K562 (cell line): ENCODE results near the gene MYBPHL.

Experiments used
- ATF1 ChIP-seq, 2 experiments: fragments of 450-650 bp in 1 of 2; IDR thresholded peaks; 2 replicates each; pipeline ENCODE4 v1.6.1; 2016; ENCODE audit warnings: missing compliant biosample characterization in 1 of 2, missing genetic modification characterization in 1 of 2
- BRCA1 ChIP-seq, 2 experiments: fragments of 450-650 bp in 1 of 2; sonication (generic) in 1 of 2; formaldehyde crosslinking in 1 of 2; IDR thresholded peaks; 2 replicates each; pipeline versions ENCODE4 v1.5.0 to v1.6.1; 2017 to 2020; ENCODE audit warnings: mild to moderate bottlenecking in 1 of 2, missing genetic modification reagents in 1 of 2
- ELF4 ChIP-seq: fragments of 450-650 bp; formaldehyde crosslinking; IDR thresholded peaks from 2 replicates; pipeline ENCODE4 v1.4.0; 2022; ENCODE audit warnings: missing genetic modification characterization
- EP300 ChIP-seq: IDR thresholded peaks from 2 replicates; pipeline ENCODE4 v1.6.1; 2012; ENCODE audit warnings: low read length, improper control_type of control experiment
- FOXA1 ChIP-seq: fragments of 450-650 bp; IDR thresholded peaks from 2 replicates; pipeline ENCODE4 v1.6.1; 2016; ENCODE audit warnings: mild to moderate bottlenecking, borderline replicate concordance
- PCBP1 ChIP-seq: fragments of 200-400 bp; formaldehyde crosslinking; IDR thresholded peaks from 2 replicates; pipeline ENCODE4 v1.6.1; 2018; ENCODE audit warnings: mild to moderate bottlenecking, low read depth, low read length; ENCODE audit not compliant: poor library complexity, severe bottlenecking
- POLR2A ChIP-seq: fragments of 450-650 bp; conservative IDR thresholded peaks from 2 replicates; pipeline ENCODE4 v1.6.1; 2016
- TAF7 ChIP-seq: fragments of 450-650 bp; IDR thresholded peaks from 2 replicates; pipeline ENCODE4 v1.6.1; 2016; ENCODE audit warnings: missing genetic modification characterization, missing compliant biosample characterization
- U2AF2 ChIP-seq: fragments of 200-400 bp; formaldehyde crosslinking; optimal IDR thresholded peaks from 2 replicates; pipeline ENCODE3; 2017; ENCODE audit warnings: low read depth, mild to moderate bottlenecking, low read length
- ZNF444 ChIP-seq: fragments of 250-450 bp; sonication (Bioruptor Pico); IDR thresholded peaks from 2 replicates; pipeline ENCODE4 v1.4.0; 2020; ENCODE audit warnings: mild to moderate bottlenecking, moderate library complexity
- TF ChIP-seq, protein P1 (sequence below), 2 experiments: fragments of 450-650 bp in 1 of 2; sonication (generic) in 1 of 2; formaldehyde crosslinking in 1 of 2; IDR thresholded peaks in 1 of 2; conservative IDR thresholded peaks in 1 of 2; 2 replicates each; pipeline versions ENCODE4 v1.6.1 to v1.8.1; 2016 to 2023; ENCODE audit warnings: mild to moderate bottlenecking in 2 of 2, moderate library complexity in 2 of 2, inconsistent platforms in 1 of 2, missing genetic modification reagents in 1 of 2
- TF ChIP-seq, protein P2 (sequence below), 3 experiments: IDR thresholded peaks in 2 of 3; conservative IDR thresholded peaks in 1 of 3; 2 replicates each; pipeline ENCODE4 v1.5.1; 2011 to 2012; ENCODE audit warnings: low read length in 3 of 3, mild to moderate bottlenecking in 3 of 3, control low read depth in 2 of 3, improper control_type of control experiment in 1 of 3, inconsistent platforms in 1 of 3, low read depth in 1 of 3, mixed read lengths in 1 of 3, moderate library complexity in 1 of 3; ENCODE audit not compliant: insufficient read depth in 2 of 3
- TF ChIP-seq, protein P3 (sequence below): fragments of 450-650 bp; IDR thresholded peaks from 2 replicates; pipeline ENCODE4 v1.6.1; 2016; ENCODE audit warnings: antibody characterized with exemption

DNA sequence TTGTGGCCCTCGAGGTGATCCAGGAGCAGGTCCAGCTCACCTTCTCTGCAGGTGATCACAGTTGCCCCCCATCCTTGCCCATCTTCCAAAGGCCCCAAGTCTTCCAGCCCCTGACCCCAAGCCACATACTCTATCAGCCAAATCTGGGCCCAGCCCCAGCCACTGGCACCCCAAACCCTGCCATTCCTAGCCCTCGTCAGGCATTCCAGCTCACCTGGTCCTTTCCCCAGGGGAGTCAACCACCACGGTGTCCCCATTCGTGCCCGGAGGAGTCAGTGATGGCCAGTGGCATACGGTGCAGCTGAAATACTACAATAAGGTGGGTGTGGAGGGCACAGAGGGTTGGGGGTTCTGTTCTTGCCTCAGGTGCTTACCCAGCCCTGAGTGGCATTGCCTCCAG, 45.2 kb downstream of the MYBPHL start:
- TF ChIP-seq ZNF444: no peak
- TF ChIP-seq EP300: no peak
- TF ChIP-seq U2AF2: no peak
- TF ChIP-seq, protein P1, sequence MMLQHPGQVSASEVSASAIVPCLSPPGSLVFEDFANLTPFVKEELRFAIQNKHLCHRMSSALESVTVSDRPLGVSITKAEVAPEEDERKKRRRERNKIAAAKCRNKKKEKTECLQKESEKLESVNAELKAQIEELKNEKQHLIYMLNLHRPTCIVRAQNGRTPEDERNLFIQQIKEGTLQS (IDR thresholded peaks at IDR 0.05): no peak
- TF ChIP-seq, protein P1 (CRISPR knock-in tag; conservative IDR thresholded peaks at IDR 0.05): no peak
- TF ChIP-seq, protein P2, sequence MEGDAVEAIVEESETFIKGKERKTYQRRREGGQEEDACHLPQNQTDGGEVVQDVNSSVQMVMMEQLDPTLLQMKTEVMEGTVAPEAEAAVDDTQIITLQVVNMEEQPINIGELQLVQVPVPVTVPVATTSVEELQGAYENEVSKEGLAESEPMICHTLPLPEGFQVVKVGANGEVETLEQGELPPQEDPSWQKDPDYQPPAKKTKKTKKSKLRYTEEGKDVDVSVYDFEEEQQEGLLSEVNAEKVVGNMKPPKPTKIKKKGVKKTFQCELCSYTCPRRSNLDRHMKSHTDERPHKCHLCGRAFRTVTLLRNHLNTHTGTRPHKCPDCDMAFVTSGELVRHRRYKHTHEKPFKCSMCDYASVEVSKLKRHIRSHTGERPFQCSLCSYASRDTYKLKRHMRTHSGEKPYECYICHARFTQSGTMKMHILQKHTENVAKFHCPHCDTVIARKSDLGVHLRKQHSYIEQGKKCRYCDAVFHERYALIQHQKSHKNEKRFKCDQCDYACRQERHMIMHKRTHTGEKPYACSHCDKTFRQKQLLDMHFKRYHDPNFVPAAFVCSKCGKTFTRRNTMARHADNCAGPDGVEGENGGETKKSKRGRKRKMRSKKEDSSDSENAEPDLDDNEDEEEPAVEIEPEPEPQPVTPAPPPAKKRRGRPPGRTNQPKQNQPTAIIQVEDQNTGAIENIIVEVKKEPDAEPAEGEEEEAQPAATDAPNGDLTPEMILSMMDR (IDR thresholded peaks at IDR 0.05 in 2 of 3, conservative IDR thresholded peaks at IDR 0.05 in 1 of 3; ENCODE audit: insufficient read depth in 2 of 3, low read depth in 1 of 3, low read length in 3 of 3): no peak
- TF ChIP-seq BRCA1 (IDR thresholded peaks at IDR 0.05): no peak
- no peak for TF ChIP-seq BRCA1 (CRISPR knock-in tag; IDR thresholded peaks at IDR 0.05)
- TF ChIP-seq PCBP1: no peak
- TF ChIP-seq, protein P3, sequence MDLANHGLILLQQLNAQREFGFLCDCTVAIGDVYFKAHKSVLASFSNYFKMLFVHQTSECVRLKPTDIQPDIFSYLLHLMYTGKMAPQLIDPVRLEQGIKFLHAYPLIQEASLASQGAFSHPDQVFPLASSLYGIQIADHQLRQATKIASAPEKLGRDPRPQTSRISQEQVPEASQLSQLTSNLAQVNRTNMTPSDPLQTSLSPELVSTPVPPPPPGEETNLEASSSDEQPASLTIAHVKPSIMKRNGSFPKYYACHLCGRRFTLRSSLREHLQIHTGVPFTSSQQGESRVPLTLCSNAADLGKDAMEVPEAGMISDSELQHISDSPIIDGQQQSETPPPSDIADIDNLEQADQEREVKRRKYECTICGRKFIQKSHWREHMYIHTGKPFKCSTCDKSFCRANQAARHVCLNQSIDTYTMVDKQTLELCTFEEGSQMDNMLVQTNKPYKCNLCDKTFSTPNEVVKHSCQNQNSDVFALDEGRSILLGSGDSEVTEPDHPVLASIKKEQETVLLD: no peak
- TF ChIP-seq POLR2A: no peak
- TF ChIP-seq FOXA1: no peak
- TF ChIP-seq ELF4: no peak
- no peak for TF ChIP-seq ATF1 (CRISPR knock-in tag; IDR thresholded peaks at IDR 0.05)
- TF ChIP-seq ATF1 (tag; IDR thresholded peaks at IDR 0.05): no peak
- TF ChIP-seq TAF7 (tag): no peak
